HCT116 (cell line): ENCODE results near the gene CCNA2. TPM values are rescaled to one million over a fixed set of nuclear protein-coding genes. Genes with fewer than 3 reads are reported as not detected.

Experiments
- ATAC-seq: fragments of 200-7000 bp; cut with Tn5 transposase; 2 replicates; pipeline ENCODE4 v1.9.1; 2020; ENCODE audit warnings: mild to moderate bottlenecking, moderate library complexity
- BruUV-seq: library from RNA; stranded (reverse); fragments of 400-500 nt; replicated peaks from 2 replicates; lab custom pipeline; 2021; lab: Mats Ljungman, UMichigan
- CTCF ChIA-PET: fragments of 300-600 bp; sonication (Branson Sonifier 250); formaldehyde crosslinking; loops from one replicate; lab custom pipeline; 2021; ENCODE audit warnings: antibody characterized with exemption; lab: Charles Lee
- POLR2A ChIA-PET: fragments of 300-600, 350-600 bp; sonication (Branson Sonifier 250); formaldehyde crosslinking; loops from one replicate; lab custom pipeline; 2021; ENCODE audit warnings: antibody characterized with exemption; lab: Charles Lee
- RAD21 ChIA-PET, 2 experiments: fragments of 300-600 bp; sonication (Branson Sonifier 250); formaldehyde crosslinking; loops; one replicate each; lab custom pipeline; 2023; ENCODE audit warnings: low total read pairs in 2 of 2; ENCODE audit not compliant: uncharacterized antibody in 2 of 2, unreplicated experiment in 2 of 2, low non-redundant PET in 1 of 2; lab: Charles Lee
- DNase-seq: peaks from one replicate; pipeline ENCODE4 v3.0.0-alpha.2; 2010; ENCODE audit warnings: low read depth, low spot score
- H2AFZ ChIP-seq: fragments of 200-600 bp; shearing (Covaris generic), sonication (generic); 2 replicates; pipeline ENCODE4 v1.6.1; 2017; ENCODE audit warnings: low read depth, mixed run types, mixed read lengths, antibody characterized with exemption, low read length; ENCODE audit not compliant: poor library complexity, severe bottlenecking
- H3K27ac ChIP-seq: 2 replicates; pipeline ENCODE4 v1.5.1; 2012; ENCODE audit warnings: low read depth, low read length
- H3K27me3 ChIP-seq: fragments of 200-600 bp; sonication (generic); 2 replicates; pipeline ENCODE4 v1.6.1; 2016; ENCODE audit warnings: mixed run types, low read length, mixed read lengths; ENCODE audit not compliant: insufficient read depth
- H3K36me3 ChIP-seq, 2 experiments: fragments of 200-500 bp in 1 of 2; fragments of 200-600 bp in 1 of 2; sonication (Bioruptor generic) in 1 of 2; sonication (generic) in 1 of 2; 2 replicates each; pipeline versions ENCODE4 v1.5.1 to v1.6.1; 2014 to 2016; ENCODE audit warnings: low read length in 2 of 2, inconsistent platforms in 1 of 2, mixed read lengths in 1 of 2, mixed run types in 1 of 2; ENCODE audit not compliant: insufficient read depth in 2 of 2, control insufficient read depth in 1 of 2
- H3K4me1 ChIP-seq, 2 experiments: fragments of 200-600 bp in 1 of 2; sonication (generic) in 1 of 2; 2 replicates each; pipeline versions ENCODE4 v1.5.1 to v1.6.1; 2012 to 2017; ENCODE audit warnings: low read length in 2 of 2, inconsistent platforms in 1 of 2, mild to moderate bottlenecking in 1 of 2, mixed read lengths in 1 of 2, mixed run types in 1 of 2, moderate library complexity in 1 of 2; ENCODE audit not compliant: insufficient read depth in 2 of 2, control insufficient read depth in 1 of 2
- H3K4me2 ChIP-seq: fragments of 200-600 bp; sonication (generic); 2 replicates; pipeline ENCODE4 v1.6.1; 2017; ENCODE audit warnings: mixed run types, low read length, mixed read lengths
- H3K4me3 ChIP-seq, 2 experiments: fragments of 200-600 bp in 1 of 2; sonication (generic) in 1 of 2; replicated peaks in 1 of 2; 2 replicates each; pipeline ENCODE4 v1.5.1; 2011 to 2016; ENCODE audit warnings: low read length in 2 of 2, control low read depth in 1 of 2, low read depth in 1 of 2, mild to moderate bottlenecking in 1 of 2, mixed read lengths in 1 of 2, mixed run types in 1 of 2
- H3K79me2 ChIP-seq: fragments of 200-600 bp; sonication (generic); 2 replicates; pipeline ENCODE4 v1.6.1; 2017; ENCODE audit warnings: mild to moderate bottlenecking, mixed run types, low read length, moderate library complexity, mixed read lengths; ENCODE audit not compliant: insufficient read depth
- H3K9ac ChIP-seq: fragments of 200-600 bp; sonication (generic); 2 replicates; pipeline ENCODE4 v1.6.1; 2016; ENCODE audit warnings: low read length, mixed read lengths
- H3K9me2 ChIP-seq: fragments of 200-600 bp; sonication (generic), shearing (Covaris generic); 2 replicates; pipeline ENCODE4 v1.6.1; 2017; ENCODE audit warnings: mixed run types, mild to moderate bottlenecking, moderate library complexity; ENCODE audit not compliant: insufficient read depth
- H3K9me3 ChIP-seq, 2 experiments: fragments of 200-500 bp in 1 of 2; fragments of 200-600 bp in 1 of 2; sonication (Bioruptor generic) in 1 of 2; sonication (generic) in 1 of 2; 2 replicates each; pipeline ENCODE4 v1.6.1; 2014 to 2017; ENCODE audit warnings: low read length in 2 of 2, mixed read lengths in 2 of 2, inconsistent platforms in 1 of 2, low read depth in 1 of 2, mild to moderate bottlenecking in 1 of 2, mixed run types in 1 of 2, moderate library complexity in 1 of 2; ENCODE audit not compliant: control insufficient read depth in 1 of 2, insufficient read depth in 1 of 2
- H4K20me1 ChIP-seq: fragments of 200-600 bp; sonication (generic), shearing (Covaris generic); 2 replicates; pipeline ENCODE4 v1.6.1; 2017; ENCODE audit warnings: mixed run types, mild to moderate bottlenecking, moderate library complexity; ENCODE audit not compliant: insufficient read depth
- CBX3 ChIP-seq: IDR thresholded peaks from 2 replicates; pipeline ENCODE4 v1.6.1; 2012; ENCODE audit warnings: low read depth
- FOSL1 ChIP-seq: IDR thresholded peaks from 2 replicates; pipeline ENCODE4 v1.6.1; 2012; ENCODE audit warnings: low read depth
- POLR2AphosphoS5 ChIP-seq: IDR thresholded peaks from 2 replicates; pipeline ENCODE4 v1.6.1; 2011; ENCODE audit warnings: mild to moderate bottlenecking, low read depth, low read length, moderate library complexity
- RAD21 ChIP-seq: IDR thresholded peaks from 2 replicates; pipeline ENCODE4 v1.6.1; 2012; ENCODE audit warnings: low read depth, mild to moderate bottlenecking
- SP1 ChIP-seq: IDR thresholded peaks from 2 replicates; pipeline ENCODE4 v1.6.1; 2012; ENCODE audit warnings: low read depth
- SRF ChIP-seq: IDR thresholded peaks from 2 replicates; pipeline ENCODE4 v1.6.1; 2012; ENCODE audit warnings: low read depth
- TCF7L2 ChIP-seq: IDR thresholded peaks from 2 replicates; pipeline ENCODE4 v1.7.0; 2011; ENCODE audit warnings: borderline replicate concordance, inconsistent platforms; ENCODE audit not compliant: insufficient read depth, insufficient read length; ENCODE audit errors: extremely low read depth
- intact Hi-C: fragments of 100-400 bp; cut with micrococcal nuclease; formaldehyde crosslinking; loops from 2 replicates; pipeline ENCODE4 v1.10.0; 2022
- total RNA-seq: library from RNA; stranded (reverse); gene quantifications from one replicate; pipeline ENCODE4 v1.2.1, GENCODE V29; 2021; ENCODE audit not compliant: unreplicated experiment
- TF ChIP-seq, protein P1 (sequence below), 3 experiments: fragments of 200-600 bp in 1 of 3; sonication (generic) in 1 of 3; IDR thresholded peaks in 2 of 3; conservative IDR thresholded peaks in 1 of 3; 2 replicates each; pipeline ENCODE4 v1.5.1; 2012 to 2017; ENCODE audit warnings: low read depth in 2 of 3, low read length in 2 of 3, antibody characterized with exemption in 1 of 3, borderline replicate concordance in 1 of 3, control low read depth in 1 of 3, mild to moderate bottlenecking in 1 of 3, mixed read lengths in 1 of 3, mixed run types in 1 of 3, moderate library complexity in 1 of 3; ENCODE audit not compliant: insufficient read depth in 1 of 3

The CCNA2 gene
- total RNA-seq, 1 experiment from 2014 or later = 75.4 TPM

DNA sequence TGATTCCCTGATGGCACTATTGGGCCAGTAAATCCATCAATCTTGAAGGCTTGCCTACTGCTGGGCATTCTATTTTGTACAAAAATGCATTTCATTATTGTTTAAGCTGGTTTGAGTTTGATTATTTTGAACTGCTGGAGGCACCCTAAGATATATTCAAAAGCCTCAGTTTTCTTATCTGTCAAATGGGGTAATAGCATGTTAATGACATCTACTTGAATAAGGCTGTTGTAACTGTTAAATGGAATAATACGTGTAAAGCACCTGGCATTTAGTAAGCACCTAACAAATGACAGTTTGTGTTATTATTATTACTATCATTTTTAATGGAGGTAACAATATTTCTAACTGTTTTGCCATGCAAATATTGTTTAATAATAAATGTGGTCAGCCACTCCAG is 51.8 kb downstream of the CCNA2 start:
- TF ChIP-seq SP1 (no peak), SRF (no peak), TCF7L2 (no peak), POLR2AphosphoS5 (no peak), CBX3 (no peak)
- TF ChIP-seq, protein P1, sequence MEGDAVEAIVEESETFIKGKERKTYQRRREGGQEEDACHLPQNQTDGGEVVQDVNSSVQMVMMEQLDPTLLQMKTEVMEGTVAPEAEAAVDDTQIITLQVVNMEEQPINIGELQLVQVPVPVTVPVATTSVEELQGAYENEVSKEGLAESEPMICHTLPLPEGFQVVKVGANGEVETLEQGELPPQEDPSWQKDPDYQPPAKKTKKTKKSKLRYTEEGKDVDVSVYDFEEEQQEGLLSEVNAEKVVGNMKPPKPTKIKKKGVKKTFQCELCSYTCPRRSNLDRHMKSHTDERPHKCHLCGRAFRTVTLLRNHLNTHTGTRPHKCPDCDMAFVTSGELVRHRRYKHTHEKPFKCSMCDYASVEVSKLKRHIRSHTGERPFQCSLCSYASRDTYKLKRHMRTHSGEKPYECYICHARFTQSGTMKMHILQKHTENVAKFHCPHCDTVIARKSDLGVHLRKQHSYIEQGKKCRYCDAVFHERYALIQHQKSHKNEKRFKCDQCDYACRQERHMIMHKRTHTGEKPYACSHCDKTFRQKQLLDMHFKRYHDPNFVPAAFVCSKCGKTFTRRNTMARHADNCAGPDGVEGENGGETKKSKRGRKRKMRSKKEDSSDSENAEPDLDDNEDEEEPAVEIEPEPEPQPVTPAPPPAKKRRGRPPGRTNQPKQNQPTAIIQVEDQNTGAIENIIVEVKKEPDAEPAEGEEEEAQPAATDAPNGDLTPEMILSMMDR (IDR thresholded peaks at IDR 0.05 in 2 of 3, conservative IDR thresholded peaks at IDR 0.05 in 1 of 3; ENCODE audit: borderline replicate concordance in 1 of 3, insufficient read depth in 1 of 3, low read depth in 2 of 3, low read length in 2 of 3) = no peak
- TF ChIP-seq, all 23 proteins: peak for 0
- Histone ChIP-seq H3K9me2 (no peaks in the 10 kb centered on the region), H3K27ac (no peak overlapping the region), H2AFZ (no peak overlapping the region), H3K27me3 (no peaks in the 10 kb centered on the region), H4K20me1 (no peaks in the 10 kb centered on the region), H3K36me3 (no peaks in the 10 kb centered on the region), H3K4me1 (no peaks in the 10 kb centered on the region), H3K79me2 (no peaks in the 10 kb centered on the region), H3K9me3 (no peaks in the 10 kb centered on the region), H3K4me2 (no peak overlapping the region), H3K9ac (no peak overlapping the region), H3K4me3 (no peak overlapping the region)
- ATAC-seq = no peak
- intact Hi-C loops = no loop called here
- no peak for DNase-seq
- ChIA-PET CTCF (no interaction called here), RAD21 (no interaction called here), POLR2A (no interaction called here)
- no TSS peak for BruUV-seq

DNA sequence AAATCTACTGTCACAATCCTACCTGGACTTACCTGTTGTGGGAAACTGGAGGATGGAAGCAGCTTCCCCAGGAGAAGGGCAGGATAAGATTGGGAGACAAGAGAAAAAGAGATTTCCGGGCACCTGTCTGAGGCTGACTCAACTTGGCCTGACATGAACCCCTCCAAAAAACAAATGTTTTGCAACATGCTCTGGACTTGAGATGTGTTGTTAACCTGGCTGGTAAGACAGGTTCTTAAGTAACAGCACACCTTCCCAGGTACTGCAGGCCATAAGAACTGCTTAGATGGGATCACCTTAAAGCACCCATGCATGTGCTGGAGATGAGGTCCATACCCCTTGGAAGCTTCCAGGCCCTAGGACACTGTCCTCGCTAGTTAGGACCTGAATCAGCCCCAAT is 54.3 kb downstream of the CCNA2 start:
- Histone ChIP-seq H3K4me1 (no peaks in the 10 kb centered on the region), H2AFZ (no peak overlapping the region), H3K79me2 (no peaks in the 10 kb centered on the region), H3K9ac (no peak overlapping the region), H3K9me3 (no peaks in the 10 kb centered on the region), H3K4me2 (no peak overlapping the region), H3K9me2 (no peaks in the 10 kb centered on the region), H3K4me3 (no peak overlapping the region), H3K27ac (no peak overlapping the region), H3K36me3 (no peaks in the 10 kb centered on the region), H4K20me1 (no peaks in the 10 kb centered on the region), H3K27me3 (no peaks in the 10 kb centered on the region)
- ChIA-PET CTCF (no interaction called here), POLR2A (interaction anchor here (0.6 kb wide), 1 partner anchor 674 kb away, joined by 4 read pairs; no protein-coding TSS in a partner anchor), RAD21 (no interaction called here)
- intact Hi-C loops = no loop called here
- BruUV-seq = no TSS peak
- ATAC-seq = no peak
- DNase-seq = no peak
- TF ChIP-seq RAD21 (no peak), FOSL1 (no peak)
